ENCODE results near the gene CCDC138. TPM values are rescaled to one million over a fixed set of nuclear protein-coding genes. Genes with fewer than 3 reads are reported as not detected.
"Not testable (repeated sequence)": the region's sequence is repeated elsewhere in the genome, so short reads cannot be mapped to it uniquely, and the experiment has no call there.

CCDC138 gene, protein sequence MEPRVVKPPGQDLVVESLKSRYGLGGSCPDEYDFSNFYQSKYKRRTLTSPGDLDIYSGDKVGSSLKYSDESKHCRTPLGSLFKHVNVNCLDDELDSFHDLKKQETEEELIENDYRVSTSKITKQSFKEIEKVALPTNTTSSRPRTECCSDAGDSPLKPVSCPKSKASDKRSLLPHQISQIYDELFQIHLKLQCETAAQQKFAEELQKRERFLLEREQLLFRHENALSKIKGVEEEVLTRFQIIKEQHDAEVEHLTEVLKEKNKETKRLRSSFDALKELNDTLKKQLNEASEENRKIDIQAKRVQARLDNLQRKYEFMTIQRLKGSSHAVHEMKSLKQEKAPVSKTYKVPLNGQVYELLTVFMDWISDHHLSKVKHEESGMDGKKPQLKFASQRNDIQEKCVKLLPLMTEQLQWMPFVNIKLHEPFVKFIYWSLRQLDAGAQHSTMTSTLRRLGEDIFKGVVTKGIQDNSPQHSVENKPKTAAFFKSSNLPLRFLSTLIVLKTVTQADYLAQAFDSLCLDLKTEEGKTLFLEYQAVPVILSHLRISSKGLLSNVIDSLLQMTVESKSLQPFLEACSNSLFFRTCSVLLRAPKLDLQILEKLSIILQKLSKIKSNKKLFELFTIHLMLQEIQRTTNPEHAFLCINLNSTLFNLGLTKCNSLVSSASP
- 19.1 and 23.0 TPM in 2 replicates for total RNA-seq (2014; rRNA removed; shearing (Covaris generic))

GRCh38 chr2:108786354-108787215, at the start of gene CCDC138:
CCDC138 (plus strand) TSS chr2:108786771; CDS start chr2:108786823, 52 bp downstream.
- DNase-seq (ENCODE audit: low spot score) = peak; percentile 85
- in situ Hi-C loops (cut with HindIII; ENCODE audit: low sequenced_read_pairs) = no loop called here

GRCh38 chr2:108757973-108758372, 28.6 kb upstream of the CCDC138 start:
- DNase-seq (ENCODE audit: low spot score); in situ Hi-C loops (cut with HindIII; ENCODE audit: low sequenced_read_pairs): not testable (repeated sequence)

GRCh38 chr2:108762618-108763017, 24.0 kb upstream of the CCDC138 start:
- DNase-seq (ENCODE audit: low spot score); in situ Hi-C loops (cut with HindIII; ENCODE audit: low sequenced_read_pairs): not testable (repeated sequence)

DNA sequence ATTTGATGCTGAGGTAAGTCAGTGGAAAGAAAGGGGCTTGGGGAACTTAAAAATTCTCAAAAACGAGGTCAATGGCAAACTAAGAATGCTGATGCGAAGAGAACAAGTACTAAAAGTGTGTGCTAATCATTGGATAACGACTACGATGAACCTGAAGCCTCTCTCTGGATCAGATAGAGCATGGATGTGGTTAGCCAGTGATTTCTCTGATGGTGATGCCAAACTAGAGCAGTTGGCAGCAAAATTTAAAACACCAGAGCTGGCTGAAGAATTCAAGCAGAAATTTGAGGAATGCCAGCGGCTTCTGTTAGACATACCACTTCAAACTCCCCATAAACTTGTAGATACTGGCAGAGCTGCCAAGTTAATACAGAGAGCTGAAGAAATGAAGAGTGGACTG, 19.9 kb upstream of the CCDC138 start:
- DNase-seq (ENCODE audit: low spot score); in situ Hi-C loops (cut with HindIII; ENCODE audit: low sequenced_read_pairs): not testable (repeated sequence)

DNA sequence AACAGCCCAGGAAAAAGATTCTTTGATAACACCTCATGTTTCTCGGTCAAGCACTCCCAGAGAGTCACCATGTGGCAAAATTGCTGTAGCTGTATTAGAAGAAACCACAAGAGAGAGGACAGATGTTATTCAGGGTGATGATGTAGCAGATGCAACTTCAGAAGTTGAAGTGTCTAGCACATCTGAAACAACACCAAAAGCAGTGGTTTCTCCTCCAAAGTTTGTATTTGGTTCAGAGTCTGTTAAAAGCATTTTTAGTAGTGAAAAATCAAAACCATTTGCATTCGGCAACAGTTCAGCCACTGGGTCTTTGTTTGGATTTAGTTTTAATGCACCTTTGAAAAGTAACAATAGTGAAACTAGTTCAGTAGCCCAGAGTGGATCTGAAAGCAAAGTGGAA, 18.7 kb upstream of the CCDC138 start:
- in situ Hi-C loops (cut with HindIII; ENCODE audit: low sequenced_read_pairs); DNase-seq (ENCODE audit: low spot score): not testable (repeated sequence)

DNA sequence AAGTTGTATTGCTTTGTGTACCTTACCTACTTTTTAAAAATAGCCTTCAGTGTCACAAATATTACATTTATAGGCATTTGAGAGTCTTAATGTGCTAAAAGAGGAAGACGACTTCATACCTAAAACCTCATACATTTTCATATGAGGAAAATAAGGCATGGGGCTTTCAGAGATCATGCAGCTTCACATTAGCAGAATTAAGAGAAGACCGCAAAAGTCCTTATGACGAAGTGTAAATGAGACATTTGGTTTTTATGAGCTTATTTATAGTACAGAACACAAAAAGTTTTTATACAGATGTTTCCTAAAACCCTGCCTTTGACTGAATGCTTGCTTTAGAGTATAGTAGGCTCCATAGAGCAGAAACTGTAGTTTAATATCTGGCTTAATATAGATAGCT, 10.1 kb upstream of the CCDC138 start:
- DNase-seq (ENCODE audit: low spot score) = no peak

GRCh38 chr2:108778857-108779256, 7.7 kb upstream of the CCDC138 start:
- DNase-seq (ENCODE audit: low spot score) = no peak
- in situ Hi-C loops (cut with HindIII; ENCODE audit: low sequenced_read_pairs) = no loop called here

More for the DNA sequence above, 10.1 kb upstream of the CCDC138 start:
- in situ Hi-C loops (cut with HindIII; ENCODE audit: low sequenced_read_pairs) = no loop called here

GRCh38 chr2:108786008-108786353, 590 bp upstream of the CCDC138 start:
- in situ Hi-C loops (cut with HindIII; ENCODE audit: low sequenced_read_pairs) = no loop called here
- DNase-seq (ENCODE audit: low spot score) = no peak

- in situ Hi-C loops (cut with HindIII; ENCODE audit: low sequenced_read_pairs) = no loop called here
- no peak for DNase-seq (ENCODE audit: low spot score)
Measured at GRCh38 chr2:108787216-108787541, 608 bp downstream of the CCDC138 start.

DNA sequence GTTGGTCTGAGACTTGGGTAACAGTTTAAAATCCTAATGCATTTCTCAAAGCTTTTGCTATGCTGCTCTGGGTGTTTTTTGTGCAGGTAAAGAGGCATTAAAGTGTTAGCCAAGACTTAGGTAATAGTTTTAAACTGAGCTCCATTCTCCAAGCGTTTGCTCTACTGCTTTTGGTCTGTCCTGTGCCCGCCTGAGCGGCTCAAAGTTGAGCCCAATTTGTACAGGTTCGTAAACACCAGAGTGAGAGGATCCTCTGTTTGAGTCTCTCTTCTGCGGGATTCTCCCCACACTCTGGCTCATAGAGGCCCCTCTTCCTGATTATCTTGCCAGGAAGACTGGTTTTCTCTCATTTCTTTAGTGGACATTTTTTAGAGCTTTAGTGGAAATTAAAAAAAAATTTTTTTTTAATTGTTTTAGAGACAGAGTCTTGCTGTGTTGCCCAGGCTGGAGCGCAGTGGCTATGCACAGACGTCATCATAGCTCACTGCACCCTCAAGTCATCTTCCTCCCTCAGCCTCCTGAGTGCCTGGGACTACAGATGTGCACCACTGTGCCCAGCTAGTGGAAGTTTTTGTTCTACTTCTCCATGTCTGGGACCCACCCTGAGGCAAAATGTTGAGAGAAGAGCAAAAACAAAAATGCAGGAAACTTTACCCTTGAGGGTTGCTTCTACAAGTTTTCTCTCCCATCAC, 16.6 kb downstream of the CCDC138 start:
- DNase-seq (ENCODE audit: low spot score) = no peak
- in situ Hi-C loops (cut with HindIII; ENCODE audit: low sequenced_read_pairs) = no loop called here

GRCh38 chr2:108805032-108805431, 18.5 kb downstream of the CCDC138 start:
- DNase-seq (ENCODE audit: low spot score) = no peak
- in situ Hi-C loops (cut with HindIII; ENCODE audit: low sequenced_read_pairs) = no loop called here

GRCh38 chr2:108805782-108806181, 19.2 kb downstream of the CCDC138 start:
- no peak for DNase-seq (ENCODE audit: low spot score)
- in situ Hi-C loops (cut with HindIII; ENCODE audit: low sequenced_read_pairs) = no loop called here

DNA sequence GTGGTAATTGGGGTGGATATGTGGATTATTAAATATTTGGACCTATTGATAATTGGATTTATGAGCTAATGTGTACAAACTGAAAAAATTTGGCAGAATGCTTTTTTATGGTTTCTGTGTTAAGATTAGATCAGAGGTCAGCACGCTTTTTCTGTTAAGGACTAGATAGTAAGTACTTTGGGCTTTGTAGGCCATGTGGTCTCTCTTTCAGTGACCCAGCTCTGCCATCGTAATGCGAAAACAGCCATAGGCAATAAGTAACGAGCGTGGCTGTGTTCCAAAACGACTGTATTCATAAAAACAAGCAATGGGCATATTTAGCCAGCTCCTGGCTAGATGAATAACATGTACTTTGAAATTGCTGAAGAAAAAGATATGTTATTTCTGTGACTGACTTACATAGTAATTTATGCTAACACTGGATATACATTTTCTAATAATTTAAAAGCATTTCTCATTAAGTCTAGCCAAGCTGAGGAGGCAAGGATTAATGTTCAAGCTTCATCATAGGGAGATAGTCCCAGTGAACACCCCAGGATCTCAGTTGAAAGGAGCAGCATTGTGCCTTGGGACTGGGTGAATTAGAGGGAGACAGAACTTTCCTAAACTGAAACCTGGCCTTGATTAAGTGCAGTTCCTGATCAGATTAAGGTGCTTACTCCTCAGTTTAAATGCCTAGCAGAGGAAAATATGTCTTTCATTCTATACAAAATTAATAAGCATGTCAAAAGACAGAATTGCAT, 20.0 kb downstream of the CCDC138 start:
- in situ Hi-C loops (cut with HindIII; ENCODE audit: low sequenced_read_pairs) = no loop called here
- no peak for DNase-seq (ENCODE audit: low spot score)

DNA sequence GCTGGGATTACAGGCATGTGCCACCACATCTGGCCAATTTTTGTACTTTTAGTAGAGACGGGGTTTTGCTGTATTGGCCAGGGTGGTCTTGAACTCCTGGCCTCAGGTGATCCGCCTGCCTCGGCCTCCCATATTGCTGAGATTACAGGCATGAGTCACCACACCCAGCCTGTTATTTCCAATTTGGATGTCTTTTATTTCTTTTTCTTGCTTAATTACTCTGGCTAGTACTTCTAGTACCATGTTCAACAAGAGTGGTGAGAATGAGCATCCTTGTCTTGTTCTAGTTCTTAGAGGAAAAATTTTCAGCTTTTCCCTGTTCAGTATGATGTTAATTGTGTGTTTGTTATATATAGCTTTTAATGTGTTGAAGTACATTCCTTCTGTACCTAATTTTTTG, 23.4 kb downstream of the CCDC138 start:
- in situ Hi-C loops (cut with HindIII; ENCODE audit: low sequenced_read_pairs) = no loop called here
- no peak for DNase-seq (ENCODE audit: low spot score)

DNA sequence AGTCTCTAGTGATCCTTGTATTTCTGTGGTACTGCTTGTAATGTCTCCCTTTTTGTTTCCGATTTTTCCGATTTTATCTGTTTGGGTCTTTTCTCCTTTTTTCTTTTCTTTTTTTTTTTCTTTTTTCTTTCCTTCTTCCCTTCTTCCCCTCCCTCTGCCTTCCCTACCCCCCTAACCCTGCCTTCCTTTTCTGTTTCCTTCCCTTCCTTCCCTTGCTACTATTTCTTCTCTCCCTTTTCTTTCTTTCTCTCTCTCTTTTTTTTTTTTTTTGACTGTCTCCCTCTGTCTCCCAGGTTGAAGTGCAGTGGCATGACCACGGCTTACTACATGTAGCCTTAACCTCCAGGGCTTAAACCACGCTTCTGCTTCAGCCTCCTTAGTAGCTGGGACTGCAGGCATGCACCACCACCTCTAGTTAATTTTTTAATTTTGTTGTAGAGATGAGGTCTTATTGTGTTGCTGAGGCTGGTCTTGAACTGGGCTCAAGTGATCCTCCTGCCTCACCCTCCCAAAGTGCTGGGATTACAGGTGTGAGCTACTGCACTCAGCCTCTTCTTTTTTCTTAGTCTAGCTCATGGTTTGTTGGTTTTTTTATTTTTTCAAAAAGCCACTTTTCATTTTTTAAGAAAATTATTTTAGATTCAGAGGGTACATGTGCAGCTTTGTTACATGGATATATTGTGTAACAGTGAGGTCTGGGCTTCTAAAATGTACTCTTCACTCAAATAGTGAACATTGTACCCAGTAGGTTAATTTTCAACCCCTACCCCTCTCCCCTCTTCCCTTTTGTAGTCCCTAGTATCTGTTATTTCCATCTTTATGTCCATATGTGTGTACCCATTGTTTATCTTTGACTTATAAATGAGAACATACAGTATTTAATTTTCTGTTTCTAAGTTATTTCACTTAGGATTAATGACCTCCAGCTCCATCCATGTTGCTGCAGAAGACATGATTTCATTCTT, 24.7 kb downstream of the CCDC138 start:
- in situ Hi-C loops (cut with HindIII; ENCODE audit: low sequenced_read_pairs) = no loop called here
- no peak for DNase-seq (ENCODE audit: low spot score)

GRCh38 chr2:108813732-108814131, 27.2 kb downstream of the CCDC138 start:
- in situ Hi-C loops (cut with HindIII; ENCODE audit: low sequenced_read_pairs) = no loop called here

DNA sequence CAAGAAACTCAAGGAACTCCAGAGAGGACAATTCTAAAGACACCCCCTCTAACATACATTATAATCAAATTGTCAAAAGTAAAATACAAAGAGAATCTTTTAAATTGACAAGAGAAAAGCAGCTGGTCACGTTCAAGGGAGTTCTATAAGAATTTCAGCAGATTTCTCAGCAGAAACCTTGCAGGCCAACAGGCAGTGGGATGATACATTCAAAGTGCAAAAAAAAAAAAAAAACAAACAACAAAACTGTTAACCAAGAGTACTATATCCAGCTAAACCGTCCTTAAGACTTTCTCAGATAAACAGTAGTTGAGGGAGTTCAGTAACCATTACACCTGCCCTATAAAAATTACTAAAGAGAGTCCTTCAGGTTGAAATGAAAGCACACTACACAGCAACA, 33.9 kb downstream of the CCDC138 start:
- DNase-seq (ENCODE audit: low spot score) = no peak
- in situ Hi-C loops (cut with HindIII; ENCODE audit: low sequenced_read_pairs) = no loop called here

More at GRCh38 chr2:108813732-108814131, 27.2 kb downstream of the CCDC138 start:
- no peak for DNase-seq (ENCODE audit: low spot score)

- in situ Hi-C loops (cut with HindIII; ENCODE audit: low sequenced_read_pairs) = no loop called here
- DNase-seq (ENCODE audit: low spot score) = no peak
Measured at GRCh38 chr2:108823286-108823685, 36.7 kb downstream of the CCDC138 start.

Measured in G401 (cell line).